Stimulated activated naive CD4-positive, alpha-beta T cell (primary cell): ENCODE measurements around the gene SV2B.

Experiments
- DNase-seq, 6 experiments: peaks; one replicate each; lab custom pipeline; 2025; lab: John Stamatoyannopoulos, UW

Gene SV2B

DNA sequence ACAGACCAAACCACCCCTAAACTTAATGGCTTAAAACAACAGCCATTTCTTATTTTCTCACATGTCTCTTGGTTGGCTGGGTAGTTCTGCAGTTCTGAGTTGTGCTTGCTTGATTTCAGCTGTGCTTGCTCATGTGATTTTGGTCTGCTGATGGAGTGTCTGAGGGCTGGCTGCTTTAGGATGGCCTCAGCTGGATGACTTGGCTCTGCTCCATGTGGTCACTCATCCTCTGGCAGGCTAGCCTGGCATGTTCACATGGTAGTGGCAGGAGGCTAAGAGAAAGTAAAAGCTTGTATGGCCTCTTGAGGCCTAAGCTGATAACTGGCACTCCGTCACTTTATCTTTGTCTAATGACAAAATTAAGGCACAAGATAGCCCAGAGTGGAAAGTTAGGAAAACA is 4.1 kb downstream of the SV2B start:
- DNase-seq, result no peak

DNA sequence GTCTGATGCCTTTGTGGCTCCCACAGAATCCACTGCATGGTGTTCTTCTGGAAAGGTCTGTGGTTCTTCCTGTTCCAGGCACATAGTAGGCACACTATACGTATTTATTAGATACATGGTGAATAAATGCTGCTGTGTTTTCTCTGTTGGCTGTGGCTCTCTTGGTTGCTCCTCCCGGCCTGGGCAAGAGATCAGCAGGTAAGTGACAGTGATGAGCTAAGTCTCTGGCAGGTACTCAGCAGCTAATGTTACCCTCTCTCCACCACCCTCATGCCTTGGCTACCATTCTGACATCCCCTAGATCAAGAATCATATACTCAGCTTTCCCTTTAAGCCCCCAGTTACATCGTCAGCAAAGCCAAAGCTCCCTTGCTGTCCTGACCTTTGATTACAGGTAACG is 8.4 kb downstream of the SV2B start:
- DNase-seq, result no peak

DNA sequence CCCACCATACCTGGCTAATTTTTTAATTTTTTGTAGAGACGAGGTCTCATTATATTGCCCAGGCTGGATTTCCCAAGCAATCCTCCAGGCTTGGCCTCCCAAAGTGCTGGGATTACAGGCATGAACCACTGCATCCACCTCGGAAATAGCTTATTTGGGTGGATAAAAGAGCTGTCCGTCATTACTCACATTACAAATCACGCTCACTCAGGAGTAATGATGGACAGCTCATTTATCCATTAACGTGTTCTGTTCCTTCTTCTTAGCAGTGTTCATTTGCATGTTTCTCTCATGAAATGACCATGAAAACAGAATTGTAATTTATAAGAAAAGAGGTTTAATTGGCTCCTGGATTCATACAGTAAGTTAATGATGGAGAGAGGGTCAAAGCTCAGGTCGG is 9.8 kb downstream of the SV2B start:
- DNase-seq, result no peak

DNA sequence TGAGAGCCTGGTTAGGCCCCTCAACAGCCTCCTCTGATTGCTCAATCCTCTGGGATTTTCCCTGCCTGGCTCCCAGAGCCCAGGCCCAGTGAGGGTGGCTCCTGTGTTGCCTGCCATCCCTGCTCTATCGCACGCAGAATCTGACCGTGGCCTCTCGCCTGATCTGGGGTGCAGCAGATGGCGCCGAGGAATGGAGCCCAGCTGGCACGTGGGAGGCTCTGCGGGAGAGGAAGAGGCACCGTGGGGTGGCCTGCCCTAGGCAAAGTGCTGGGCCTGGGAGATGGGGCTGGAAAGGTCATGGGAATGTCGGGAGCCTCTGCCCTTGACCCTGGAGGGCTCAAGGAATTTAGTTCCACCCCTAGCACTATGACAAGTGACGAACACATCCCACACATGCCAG is 10.3 kb downstream of the SV2B start:
- DNase-seq, result no peak

DNA sequence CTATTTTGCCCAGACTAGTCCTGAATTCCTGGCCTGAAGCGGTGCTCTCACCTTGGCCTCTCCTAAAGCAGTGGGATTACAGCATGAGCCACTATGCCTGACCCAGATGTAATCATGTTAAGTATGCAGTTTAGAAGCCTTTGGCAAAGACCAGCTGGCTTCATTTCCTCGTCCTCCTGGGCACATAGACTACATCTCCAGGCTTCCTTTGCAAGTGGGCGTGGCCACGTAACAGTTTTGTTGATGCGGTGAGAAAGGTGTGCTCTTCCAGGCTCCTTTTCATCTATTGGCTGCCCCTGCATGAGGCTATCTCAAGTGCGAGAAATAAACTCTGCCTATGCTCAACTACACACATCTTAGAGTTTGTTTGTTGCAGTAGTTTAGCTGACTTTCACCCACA is 13.0 kb downstream of the SV2B start:
- no peak for DNase-seq

DNA sequence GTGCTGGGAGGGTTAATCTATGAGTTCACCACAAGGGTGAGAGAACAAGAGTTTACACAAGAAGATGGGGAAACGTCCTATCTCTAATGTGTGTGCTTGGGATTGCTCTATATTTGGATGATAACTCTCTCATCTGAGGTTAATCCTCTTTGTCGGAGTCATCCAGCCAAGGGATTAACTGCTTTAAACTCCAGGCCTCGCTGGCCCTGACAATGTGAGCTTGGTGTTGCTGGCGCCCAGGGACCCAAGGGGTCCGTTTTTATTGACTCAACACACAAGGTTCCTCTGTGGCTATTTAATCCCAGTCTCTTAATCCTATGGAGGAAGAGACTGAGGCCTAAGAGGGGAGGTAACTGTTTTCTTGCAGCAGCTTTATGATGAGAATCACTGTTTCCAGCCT is 14.2 kb downstream of the SV2B start:
- DNase-seq, result no peak

DNA sequence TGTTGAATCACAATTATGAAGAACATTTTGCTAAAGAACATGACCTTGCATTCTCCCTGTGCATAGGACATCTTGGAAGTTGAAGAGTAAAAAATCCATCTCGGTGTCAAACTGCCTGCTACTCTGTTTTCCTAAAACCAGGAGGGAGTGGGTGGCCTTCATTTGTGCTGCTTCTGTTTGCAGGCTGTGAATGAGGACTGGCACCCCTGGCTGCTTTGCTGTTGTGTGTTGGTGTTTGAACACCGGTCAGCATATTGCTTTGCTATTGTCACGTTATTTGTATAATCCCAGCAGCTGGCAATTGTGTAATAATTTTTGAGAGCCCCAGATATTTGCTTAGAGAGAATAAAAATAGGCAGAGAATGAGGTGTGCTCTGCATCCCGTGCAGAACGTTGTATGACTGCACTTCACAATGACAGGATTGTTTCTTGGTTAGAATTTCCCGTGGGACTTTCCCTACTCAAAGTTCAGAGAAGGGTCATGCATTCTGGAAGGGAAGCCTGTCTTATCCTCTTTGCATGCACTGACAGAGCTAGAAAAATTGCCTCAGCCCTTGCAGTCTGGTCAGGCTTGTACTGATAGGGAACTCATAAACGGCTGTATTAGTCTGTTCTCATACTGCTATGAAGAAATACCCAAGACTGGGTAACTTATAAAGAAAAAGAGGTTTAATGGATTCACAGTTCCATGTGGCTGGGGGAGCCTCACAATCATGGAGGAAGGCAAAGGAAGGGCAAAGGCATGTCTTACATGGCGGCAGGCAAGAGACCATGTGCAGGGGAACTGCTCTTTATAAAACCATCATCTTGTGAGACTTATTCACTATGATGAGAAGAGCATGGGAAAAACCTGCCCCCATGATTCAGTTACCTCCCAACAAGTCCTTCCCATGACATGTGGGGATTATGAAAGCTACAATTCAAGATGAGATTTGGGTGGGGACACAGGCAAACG is 16.3 kb downstream of the SV2B start:
- no peak for DNase-seq

DNA sequence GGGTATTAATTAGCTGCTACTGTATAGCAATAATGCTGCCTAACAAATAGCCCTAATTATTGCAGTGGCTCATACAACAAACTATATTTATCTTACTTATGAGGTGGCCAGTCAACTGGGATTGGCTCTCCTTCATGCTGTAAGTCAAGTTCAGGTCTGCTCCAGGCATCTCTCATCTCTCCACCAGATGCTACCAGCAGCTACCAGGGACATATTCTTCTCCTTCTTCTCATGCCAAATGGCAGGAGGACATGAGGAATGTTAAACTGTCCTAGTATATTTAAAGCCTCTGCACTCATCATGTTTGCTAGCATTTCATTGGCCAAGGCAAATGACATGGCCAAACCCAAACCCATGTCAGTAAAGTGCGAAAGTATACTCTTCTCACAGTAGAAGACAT is 17.3 kb downstream of the SV2B start:
- no peak for DNase-seq

DNA sequence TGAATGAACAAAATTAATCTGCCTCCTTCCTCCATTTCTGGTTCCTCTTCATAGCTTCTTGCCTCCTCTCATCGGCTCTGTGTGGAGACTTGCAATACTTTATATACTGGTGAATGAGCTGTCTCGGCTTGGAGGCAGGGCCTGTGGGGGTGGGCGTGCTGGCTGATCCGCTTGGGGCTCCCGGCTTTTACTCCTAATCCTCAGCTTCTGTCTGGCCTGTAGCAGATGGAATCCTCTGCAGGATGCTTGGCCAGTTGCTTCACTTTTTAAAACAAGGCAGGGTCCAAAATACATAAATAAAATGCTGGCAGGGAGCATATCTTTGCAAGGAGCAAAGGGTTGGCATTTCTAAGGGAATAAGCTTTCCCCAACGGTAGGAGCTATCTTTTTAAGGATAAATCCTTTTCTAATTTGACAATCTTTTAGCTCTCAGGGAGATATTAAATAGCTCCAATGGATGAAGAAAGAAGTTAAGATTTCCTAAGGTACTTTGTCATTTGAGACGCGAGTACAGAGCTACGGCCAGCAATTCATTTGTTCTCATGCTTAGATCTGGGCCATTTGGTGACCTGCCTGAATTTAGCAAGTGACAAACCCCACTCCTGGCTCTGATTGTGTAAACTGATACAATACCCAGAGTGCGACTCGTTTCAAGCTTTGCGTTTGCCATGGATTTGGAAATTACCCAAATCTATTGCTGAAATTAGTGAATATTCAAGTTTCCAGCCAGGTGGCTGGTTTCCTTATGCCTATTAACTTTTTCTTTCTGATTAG is 18.9 kb downstream of the SV2B start:
- no peak for DNase-seq

DNA sequence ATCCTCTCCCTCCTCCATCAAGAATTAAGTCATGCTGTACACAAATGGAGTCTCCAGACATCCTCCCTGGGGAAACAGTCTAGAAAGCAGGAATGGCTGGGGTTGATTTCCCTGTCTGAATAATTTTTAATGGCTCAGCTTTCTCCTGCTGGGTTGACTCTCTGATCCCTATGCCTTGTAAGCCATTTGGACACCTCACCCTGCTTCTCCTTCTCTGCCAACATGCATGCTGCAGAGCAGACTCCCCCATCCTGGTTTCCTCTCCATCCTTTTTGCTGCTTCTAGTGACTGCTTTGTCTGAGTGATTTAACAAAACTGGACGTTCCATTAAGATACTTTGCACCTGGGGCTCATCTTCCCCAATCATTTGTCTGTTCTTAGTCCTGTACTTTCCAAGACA is 22.2 kb downstream of the SV2B start:
- DNase-seq, result no peak

DNA sequence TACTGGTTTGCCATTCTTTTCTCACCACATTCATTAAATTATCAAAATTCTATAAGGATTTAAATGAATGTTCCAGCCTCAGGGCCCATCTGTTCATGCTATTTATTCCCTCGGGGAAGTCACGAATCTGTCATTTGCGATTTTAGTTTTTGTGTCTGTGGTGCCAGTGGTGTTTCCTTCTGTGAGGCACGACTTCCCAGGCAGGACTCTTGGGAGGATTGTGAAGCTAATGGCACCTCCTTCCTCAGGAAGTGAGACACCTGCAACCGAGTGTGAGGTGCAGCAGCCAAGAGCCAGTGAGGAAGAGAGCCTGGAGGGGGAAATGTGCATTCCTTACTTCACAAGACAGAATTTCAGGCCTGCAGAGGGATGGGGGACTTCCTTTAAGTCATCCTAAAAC is 24.1 kb downstream of the SV2B start:
- no peak for DNase-seq

DNA sequence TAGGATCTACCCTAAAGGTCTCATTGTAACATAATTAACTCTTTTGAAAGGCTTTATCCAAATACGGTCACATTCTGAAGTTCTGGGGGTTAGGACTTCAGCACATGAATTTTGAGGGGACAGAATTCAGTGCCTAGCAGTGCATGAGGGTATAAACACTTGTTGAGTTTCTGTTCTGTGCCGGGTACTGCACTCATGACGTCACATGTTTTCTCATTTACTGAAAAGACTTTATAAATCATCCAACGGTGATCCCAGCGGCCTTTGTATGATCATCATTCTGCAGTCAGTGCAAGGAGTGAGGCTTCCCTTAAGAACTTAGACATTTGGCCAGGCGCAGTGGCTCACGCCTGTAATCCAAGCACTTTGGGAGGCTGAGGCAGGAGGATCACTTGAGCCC is 25.1 kb downstream of the SV2B start:
- DNase-seq, result no peak

DNA sequence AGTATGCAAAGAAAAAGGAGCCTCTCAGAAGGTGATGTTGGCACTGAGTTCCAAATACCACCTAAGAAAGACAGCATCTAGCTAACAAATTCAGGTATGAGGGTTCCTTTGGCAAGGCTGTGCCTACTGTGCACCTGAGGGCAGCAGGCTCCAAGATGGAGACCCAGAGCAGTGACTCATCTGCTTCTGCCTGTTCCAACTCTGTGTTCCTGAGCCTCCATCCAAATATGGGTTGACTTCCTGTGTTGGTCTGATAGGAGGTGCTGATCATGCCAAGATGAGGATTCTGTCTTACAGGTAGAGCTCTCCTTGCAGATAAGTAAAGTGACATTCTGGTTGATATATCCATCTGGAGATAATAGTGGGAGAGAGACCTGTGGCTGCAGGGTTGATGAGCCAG is 26.0 kb downstream of the SV2B start:
- no peak for DNase-seq

DNA sequence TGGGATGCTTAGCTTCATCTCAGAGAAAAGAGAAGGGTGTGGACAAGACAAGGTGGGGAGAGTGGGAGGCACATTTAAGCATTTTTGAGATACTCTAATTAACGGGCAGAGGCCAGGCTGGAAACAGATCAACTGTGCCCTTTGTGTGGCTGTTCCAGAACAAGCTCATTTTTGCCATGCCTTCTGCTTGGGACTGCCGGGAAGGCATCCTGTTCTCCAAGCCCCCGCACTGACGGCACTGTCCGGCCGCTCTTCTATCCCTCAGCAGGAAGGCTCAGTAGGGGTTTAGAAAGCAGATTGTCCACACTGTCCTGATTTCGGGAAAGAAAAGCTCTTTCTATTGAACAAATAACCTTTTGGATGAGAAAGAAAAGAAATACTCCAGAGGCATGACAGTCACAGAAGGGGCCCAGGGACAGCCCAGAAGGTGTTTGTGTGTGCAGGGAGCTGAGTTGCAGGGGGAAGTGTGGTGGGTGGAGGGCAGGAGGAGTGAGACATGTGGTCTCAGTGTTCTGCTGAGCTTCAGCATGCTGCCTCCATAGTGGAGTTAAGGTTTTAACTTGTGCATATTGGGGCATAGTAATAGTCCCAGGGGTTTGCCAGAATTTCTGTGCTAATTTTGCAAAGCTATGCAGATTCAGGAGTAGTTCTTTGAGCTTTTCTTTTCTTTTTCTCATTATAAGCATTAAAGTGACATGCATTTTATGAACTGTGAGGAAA is 27.3 kb downstream of the SV2B start:
- DNase-seq, result no peak

DNA sequence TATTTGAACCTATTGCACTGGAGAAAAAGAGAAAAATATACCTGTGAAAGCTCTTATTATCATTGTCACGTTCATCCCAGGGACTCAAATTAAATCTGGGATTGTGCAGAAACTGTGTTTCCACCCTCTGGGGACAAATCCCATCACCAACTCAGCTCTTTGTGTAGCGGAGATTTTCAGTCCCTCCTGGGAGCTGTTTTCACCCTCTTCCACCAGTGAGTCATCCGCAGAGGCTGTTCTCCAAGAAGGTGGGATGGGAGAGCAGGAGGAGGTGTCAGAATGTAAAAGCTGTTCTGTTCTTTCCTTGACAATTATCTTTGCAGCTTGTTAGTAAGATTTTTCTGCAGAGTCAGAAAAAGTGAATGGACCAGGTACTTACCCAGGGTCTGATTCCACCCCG is 28.0 kb downstream of the SV2B start:
- no peak for DNase-seq

DNA sequence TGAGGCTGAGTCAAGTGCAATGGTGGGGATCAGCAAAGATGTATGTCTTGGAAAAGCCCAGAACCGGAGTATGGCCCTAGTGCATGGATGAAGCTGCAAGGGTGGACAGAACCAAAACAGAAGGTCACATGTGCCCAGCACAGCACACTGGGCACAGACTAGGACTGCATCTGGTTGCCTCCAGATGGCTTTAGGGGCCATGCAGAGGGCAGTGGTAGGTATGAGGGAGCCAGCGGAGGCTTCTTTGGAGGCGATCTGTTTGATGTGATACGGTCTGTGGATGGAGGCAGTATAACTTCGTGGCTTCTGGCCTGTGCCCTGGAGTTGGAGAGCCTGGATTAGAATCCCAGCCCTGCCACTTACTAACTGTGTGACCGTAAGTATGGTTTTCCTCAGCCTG is 29.4 kb downstream of the SV2B start:
- no peak for DNase-seq

DNA sequence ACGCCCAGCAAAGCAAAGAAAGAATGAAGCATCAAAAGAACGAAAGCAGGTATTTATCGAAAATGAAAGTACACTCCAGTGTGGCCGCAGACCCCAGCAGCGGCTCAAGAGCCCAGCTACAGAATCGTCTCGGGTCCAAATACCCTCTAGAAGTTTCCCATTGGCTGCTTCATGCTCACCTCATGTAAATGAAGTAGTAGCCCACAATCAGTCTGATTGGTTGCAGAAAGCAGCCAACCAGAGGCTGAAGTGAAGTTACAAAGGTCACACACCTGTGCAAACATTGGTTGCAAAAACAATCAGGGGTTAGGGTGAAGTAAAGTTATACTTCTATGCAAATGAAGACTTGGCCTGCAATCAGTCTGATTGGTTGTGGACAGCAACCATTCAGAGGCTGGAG is 32.0 kb downstream of the SV2B start:
- DNase-seq, result no peak

DNA sequence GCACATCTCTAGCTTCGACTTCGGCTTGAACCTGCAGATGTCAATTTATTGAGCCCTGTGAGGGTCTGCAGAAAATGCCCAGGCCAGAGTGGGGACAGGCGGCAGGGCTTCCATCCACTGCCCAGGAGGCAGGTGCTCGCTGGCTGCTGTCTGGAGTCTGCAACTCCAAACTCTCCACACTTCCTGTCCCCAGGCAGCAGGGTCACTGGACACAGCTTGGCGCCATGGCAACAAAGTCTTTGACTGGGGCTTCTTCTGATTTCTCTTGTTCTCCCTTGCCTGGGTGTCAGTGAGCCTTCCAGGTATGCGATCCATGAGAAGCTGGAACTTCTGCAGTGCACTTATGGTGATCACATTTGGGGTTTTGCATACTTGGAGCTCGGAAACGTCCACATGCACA is 33.5 kb downstream of the SV2B start:
- no peak for DNase-seq

DNA sequence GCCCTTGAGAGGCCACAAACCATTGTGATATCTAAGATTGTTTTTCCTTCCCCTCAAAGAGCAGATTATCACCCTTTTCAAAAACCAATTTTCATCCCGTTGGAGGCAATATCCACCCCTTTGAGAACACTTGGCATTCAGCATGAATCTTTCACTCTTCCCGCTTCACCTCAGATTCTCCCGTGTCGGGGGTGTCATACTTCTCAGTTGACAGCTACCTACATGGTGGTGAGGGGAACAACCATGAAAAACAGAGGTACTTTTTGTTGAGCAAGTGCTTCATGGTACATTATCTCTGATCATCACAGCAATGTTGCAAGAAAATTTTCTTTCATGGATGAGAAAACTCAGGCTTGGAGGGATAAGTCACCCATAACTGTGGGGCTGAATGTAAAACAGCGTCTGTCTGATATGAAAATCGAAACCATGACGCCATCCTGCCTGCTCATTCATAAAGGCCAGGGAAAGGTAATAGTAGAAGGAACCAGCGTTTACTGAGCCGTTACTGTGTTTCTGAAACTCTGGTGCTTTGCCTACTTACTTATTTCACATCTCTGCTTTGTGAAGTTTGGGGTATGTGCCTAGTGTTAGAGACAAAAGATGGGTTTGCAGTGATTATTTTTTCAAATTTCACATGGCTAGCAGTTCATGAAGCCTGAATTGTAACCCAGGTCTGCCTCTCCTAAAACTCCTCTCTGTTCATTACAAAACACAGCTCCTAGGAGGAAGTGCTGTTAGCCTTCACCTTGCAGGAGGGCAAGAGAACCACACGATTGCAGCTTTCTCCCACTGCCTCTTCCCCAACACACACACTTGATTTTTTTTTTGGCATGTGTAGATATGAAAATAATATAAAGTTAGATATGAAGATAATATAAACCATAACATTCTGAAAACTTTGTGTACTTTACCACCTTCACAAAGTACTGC is 35.4 kb downstream of the SV2B start:
- DNase-seq, result no peak

DNA sequence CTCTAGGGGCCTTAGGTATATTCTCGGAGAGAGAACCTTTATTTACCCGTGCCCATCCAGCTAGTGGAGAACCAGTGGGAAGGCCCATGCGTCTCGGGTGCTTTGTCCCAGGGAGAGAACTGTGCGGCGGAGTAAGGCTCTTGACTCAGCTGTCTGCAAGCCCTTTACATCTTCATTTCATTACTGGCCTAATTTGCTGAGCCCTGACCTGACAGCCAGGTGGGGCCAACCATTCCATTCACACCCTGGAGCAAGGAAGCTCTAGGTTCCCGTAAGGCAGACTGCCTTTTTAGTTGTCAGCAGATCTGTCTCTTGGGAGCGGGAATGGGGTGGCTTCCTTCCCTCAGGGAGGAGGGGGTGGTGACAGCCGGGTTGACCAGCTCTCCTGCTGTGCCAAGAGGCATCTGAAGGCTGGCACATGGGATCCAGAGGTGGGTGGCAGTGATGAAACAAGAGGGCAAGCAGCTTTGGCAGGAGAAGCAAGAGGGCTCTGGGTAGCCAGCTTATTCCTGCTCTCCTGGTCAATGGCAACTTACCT is 36.4 kb downstream of the SV2B start:
- no peak for DNase-seq

DNA sequence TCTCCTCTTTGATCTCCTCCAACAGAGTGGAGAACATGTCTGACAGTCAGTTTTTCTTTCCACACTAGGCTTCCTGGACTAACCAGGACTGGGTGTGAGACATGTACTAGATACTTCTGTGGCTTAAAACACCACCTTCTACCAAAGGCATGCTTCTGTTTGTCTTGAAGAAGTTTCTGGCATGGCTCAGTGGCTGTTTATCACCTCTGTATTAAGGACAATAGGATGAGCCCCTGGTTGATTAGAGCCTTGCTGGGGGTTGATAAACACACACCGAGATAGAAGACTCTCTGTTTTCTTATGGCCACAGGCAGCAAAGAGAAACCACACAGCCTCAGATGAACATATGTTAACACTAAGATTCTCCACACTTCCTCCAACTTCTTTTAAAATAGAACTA is 40.5 kb downstream of the SV2B start:
- no peak for DNase-seq
